DND-41 (cell line): ENCODE data around the gene SLC27A4.

ENCODE experiments used
- ATAC-seq: fragments of 200-7000 bp; cut with Tn5 transposase; 3 replicates; pipeline ENCODE4 v1.9.1; 2021; ENCODE audit warnings: low read depth; ENCODE audit not compliant: insufficient read depth
- DNase-seq: peaks from one replicate; pipeline ENCODE4 v3.0.0-alpha.2; 2020
- H2AFZ ChIP-seq: 2 replicates; pipeline ENCODE4 v1.6.0; 2012; ENCODE audit warnings: low read depth, low read length
- H3K27ac ChIP-seq: 2 replicates; pipeline ENCODE4 v1.5.1; 2012; ENCODE audit warnings: low read length, inconsistent platforms
- H3K27me3 ChIP-seq: fragments of 200-600 bp; sonication (generic); 2 replicates; pipeline ENCODE4 v1.6.0; 2012; ENCODE audit warnings: low read length, mild to moderate bottlenecking, inconsistent platforms; ENCODE audit not compliant: insufficient read depth, poor library complexity
- H3K36me3 ChIP-seq: 2 replicates; pipeline ENCODE4 v1.5.1; 2012; ENCODE audit warnings: low read length, inconsistent platforms; ENCODE audit not compliant: insufficient read depth
- H3K4me1 ChIP-seq: 2 replicates; pipeline ENCODE4 v1.5.1; 2012; ENCODE audit warnings: mild to moderate bottlenecking, low read length; ENCODE audit not compliant: insufficient read depth
- H3K4me2 ChIP-seq: 2 replicates; pipeline ENCODE4 v1.6.0; 2012; ENCODE audit warnings: mild to moderate bottlenecking, moderate library complexity, low read length, inconsistent platforms; ENCODE audit not compliant: insufficient read depth
- H3K4me3 ChIP-seq, 2 experiments: fragments of 200-600 bp in 1 of 2; shearing (Covaris generic) in 1 of 2; 2 replicates each; pipeline ENCODE4 v1.5.1; 2012 to 2016; ENCODE audit warnings: inconsistent platforms in 2 of 2, low read length in 2 of 2, mild to moderate bottlenecking in 2 of 2, low read depth in 1 of 2, moderate library complexity in 1 of 2
- H3K79me2 ChIP-seq: 2 replicates; pipeline ENCODE4 v1.6.0; 2012; ENCODE audit warnings: low read length, inconsistent platforms; ENCODE audit not compliant: insufficient read depth
- H3K9ac ChIP-seq: 2 replicates; pipeline ENCODE4 v1.6.0; 2012; ENCODE audit warnings: low read depth, mild to moderate bottlenecking, inconsistent platforms, low read length, moderate library complexity
- H3K9me3 ChIP-seq: 2 replicates; pipeline ENCODE4 v1.5.1; 2012; ENCODE audit warnings: low read length, moderate library complexity, mild to moderate bottlenecking, inconsistent platforms; ENCODE audit not compliant: insufficient read depth, severe bottlenecking
- H4K20me1 ChIP-seq: 2 replicates; pipeline ENCODE4 v1.6.0; 2012; ENCODE audit warnings: low read length; ENCODE audit not compliant: insufficient read depth
- EZH2 ChIP-seq: IDR thresholded peaks from 3 replicates; pipeline ENCODE4 v1.6.1; 2012; ENCODE audit warnings: borderline replicate concordance, low read depth, mild to moderate bottlenecking, moderate library complexity, low read length, inconsistent platforms; ENCODE audit not compliant: severe bottlenecking
- TF ChIP-seq, protein P1 (sequence below): IDR thresholded peaks from 2 replicates; pipeline ENCODE4 v1.5.1; 2012; ENCODE audit warnings: borderline replicate concordance, low read length, moderate library complexity, mild to moderate bottlenecking; ENCODE audit not compliant: poor library complexity, severe bottlenecking; ENCODE audit errors: extremely low read depth

The SLC27A4 gene

GRCh38 chr9:128323212-128323730 lies 17.1 kb upstream of the SLC27A4 start:
- H3K36me3 ChIP-seq, result peaks cover 24% of the 10 kb centered on the region
- ATAC-seq (peak; percentile 1; the same call in 1 of the 3 replicates), DNase-seq (no peak)
- peak overlapping the region; percentile 74 to 80 for H3K4me3 ChIP-seq
- H3K9me3 ChIP-seq, result no peaks in the 10 kb centered on the region
- no peaks in the 10 kb centered on the region for H3K27me3 ChIP-seq
- peak overlapping the region; percentile 94 for H2AFZ ChIP-seq
- TF ChIP-seq EZH2, result no peak
- TF ChIP-seq, protein P1, sequence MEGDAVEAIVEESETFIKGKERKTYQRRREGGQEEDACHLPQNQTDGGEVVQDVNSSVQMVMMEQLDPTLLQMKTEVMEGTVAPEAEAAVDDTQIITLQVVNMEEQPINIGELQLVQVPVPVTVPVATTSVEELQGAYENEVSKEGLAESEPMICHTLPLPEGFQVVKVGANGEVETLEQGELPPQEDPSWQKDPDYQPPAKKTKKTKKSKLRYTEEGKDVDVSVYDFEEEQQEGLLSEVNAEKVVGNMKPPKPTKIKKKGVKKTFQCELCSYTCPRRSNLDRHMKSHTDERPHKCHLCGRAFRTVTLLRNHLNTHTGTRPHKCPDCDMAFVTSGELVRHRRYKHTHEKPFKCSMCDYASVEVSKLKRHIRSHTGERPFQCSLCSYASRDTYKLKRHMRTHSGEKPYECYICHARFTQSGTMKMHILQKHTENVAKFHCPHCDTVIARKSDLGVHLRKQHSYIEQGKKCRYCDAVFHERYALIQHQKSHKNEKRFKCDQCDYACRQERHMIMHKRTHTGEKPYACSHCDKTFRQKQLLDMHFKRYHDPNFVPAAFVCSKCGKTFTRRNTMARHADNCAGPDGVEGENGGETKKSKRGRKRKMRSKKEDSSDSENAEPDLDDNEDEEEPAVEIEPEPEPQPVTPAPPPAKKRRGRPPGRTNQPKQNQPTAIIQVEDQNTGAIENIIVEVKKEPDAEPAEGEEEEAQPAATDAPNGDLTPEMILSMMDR, result no peak
- peaks cover 43% of the 10 kb centered on the region for H3K79me2 ChIP-seq
- H3K27ac ChIP-seq, result peak overlapping the region; percentile 95
- H3K9ac ChIP-seq, result peak overlapping the region; percentile 57
- peaks cover 26% of the 10 kb centered on the region for H3K4me1 ChIP-seq
- H3K4me2 ChIP-seq, result peak overlapping the region; percentile 68
- H4K20me1 ChIP-seq, result no peaks in the 10 kb centered on the region; the same call in 1 of the 2 replicates

DNA sequence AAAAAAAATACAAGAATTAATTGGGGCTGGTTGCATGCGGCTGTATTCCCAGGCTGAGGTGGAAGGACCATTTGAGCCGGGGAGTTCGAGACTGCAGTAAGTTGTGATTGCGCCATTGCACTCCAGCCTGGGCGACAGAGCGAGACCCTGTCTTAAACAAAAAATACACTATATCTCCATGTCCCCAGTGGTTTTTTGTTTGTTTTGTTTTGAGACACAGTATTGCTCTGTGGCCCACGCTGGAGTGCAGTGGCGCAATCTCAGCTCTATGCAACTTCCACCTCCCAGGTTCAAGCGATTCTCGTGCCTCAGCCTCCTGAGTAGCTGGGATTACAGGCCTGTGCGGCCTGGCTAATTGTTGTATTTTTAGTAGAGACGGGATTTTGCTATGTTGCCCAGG lies 16.5 kb upstream of the SLC27A4 start:
- peak overlapping the region; percentile 68 for H3K4me2 ChIP-seq
- peaks cover 29% of the 10 kb centered on the region for H3K36me3 ChIP-seq
- H3K4me1 ChIP-seq, result peaks cover 26% of the 10 kb centered on the region
- no peak overlapping the region for H2AFZ ChIP-seq
- DNase-seq (no peak), ATAC-seq (no peak)
- H3K9ac ChIP-seq, result peak overlapping the region; percentile 57
- no peaks in the 10 kb centered on the region for H3K9me3 ChIP-seq
- H4K20me1 ChIP-seq, result no peaks in the 10 kb centered on the region; the same call in 1 of the 2 replicates
- peak overlapping the region; percentile 95 for H3K27ac ChIP-seq
- H3K79me2 ChIP-seq, result peaks cover 43% of the 10 kb centered on the region
- no peaks in the 10 kb centered on the region for H3K27me3 ChIP-seq
- no peak for TF ChIP-seq EZH2
- TF ChIP-seq, protein P1, result no peak
- H3K4me3 ChIP-seq, result peak overlapping the region; percentile 74 to 80; a peak in 3 of 4 replicates

- no peak overlapping the region for H3K9ac ChIP-seq
- no peak for TF ChIP-seq EZH2
- TF ChIP-seq, protein P1, result no peak
- peak overlapping the region; percentile 68 for H3K4me2 ChIP-seq
- no peaks in the 10 kb centered on the region for H3K9me3 ChIP-seq
- no peak overlapping the region for H2AFZ ChIP-seq
- no peaks in the 10 kb centered on the region for H3K27me3 ChIP-seq
- no peak overlapping the region for H3K27ac ChIP-seq
- H3K79me2 ChIP-seq, result peaks cover 43% of the 10 kb centered on the region
- H3K4me3 ChIP-seq, result peak overlapping the region in 1 of 2 experiments; percentile 80; a peak in 1 of 4 replicates
- no peak for DNase-seq
- H3K4me1 ChIP-seq, result peaks cover 26% of the 10 kb centered on the region
- H4K20me1 ChIP-seq, result no peaks in the 10 kb centered on the region; the same call in 1 of the 2 replicates
- ATAC-seq, result no peak
- H3K36me3 ChIP-seq, result peaks cover 31% of the 10 kb centered on the region
Measured at GRCh38 chr9:128324401-128324800, 15.9 kb upstream of the SLC27A4 start.

- H4K20me1 ChIP-seq, result no peaks in the 10 kb centered on the region; the same call in 1 of the 2 replicates
- H3K9me3 ChIP-seq, result no peaks in the 10 kb centered on the region
- H3K9ac ChIP-seq, result no peak overlapping the region
- no peak overlapping the region for H3K27ac ChIP-seq
- H3K27me3 ChIP-seq, result no peaks in the 10 kb centered on the region
- H3K4me1 ChIP-seq, result peaks cover 26% of the 10 kb centered on the region
- H3K4me2 ChIP-seq, result no peak overlapping the region
- ATAC-seq (no peak), DNase-seq (no peak)
- H3K4me3 ChIP-seq, result no peak overlapping the region
- H3K36me3 ChIP-seq, result peaks cover 31% of the 10 kb centered on the region
- TF ChIP-seq EZH2, result no peak
- TF ChIP-seq, protein P1, result no peak
- peaks cover 43% of the 10 kb centered on the region for H3K79me2 ChIP-seq
- H2AFZ ChIP-seq, result no peak overlapping the region
Measured at GRCh38 chr9:128325629-128326028, 14.7 kb upstream of the SLC27A4 start.
